RWPE2 (cell line): ENCODE data around the gene DOK6.
"Not testable (repeated sequence)": the region's sequence is repeated elsewhere in the genome, so short reads cannot be mapped to it uniquely, and the experiment has no call there.

Experiments
- ATAC-seq: fragments of 200-7000 bp; cut with Tn5 transposase; 3 replicates; pipeline ENCODE4 v1.9.1; 2021; ENCODE audit warnings: low read depth
- DNase-seq: peaks from one replicate; pipeline ENCODE4 v3.0.0-alpha.2; 2020; ENCODE audit warnings: low spot score
- H3K27ac ChIP-seq: fragments of 450-650 bp; 2 replicates; pipeline ENCODE4 v1.5.1; 2017; ENCODE audit warnings: mild to moderate bottlenecking; ENCODE audit not compliant: poor library complexity, severe bottlenecking
- H3K27me3 ChIP-seq: fragments of 250-450 bp; sonication (Bioruptor Pico); 2 replicates; pipeline ENCODE4 v1.5.1; 2021; ENCODE audit warnings: mild to moderate bottlenecking, moderate library complexity; ENCODE audit not compliant: insufficient read depth, poor library complexity, severe bottlenecking
- H3K36me3 ChIP-seq: fragments of 250-450 bp; sonication (Bioruptor Pico); 2 replicates; pipeline ENCODE4 v1.5.1; 2020; ENCODE audit warnings: low read depth, mild to moderate bottlenecking, moderate library complexity
- H3K4me1 ChIP-seq: fragments of 250-450 bp; sonication (Bioruptor Pico); 2 replicates; pipeline ENCODE4 v1.5.1; 2021; ENCODE audit warnings: mild to moderate bottlenecking, moderate library complexity; ENCODE audit not compliant: insufficient read depth, poor library complexity, severe bottlenecking
- H3K4me3 ChIP-seq: fragments of 250-450 bp; sonication (Bioruptor Pico); 2 replicates; pipeline ENCODE4 v1.5.1; 2021; ENCODE audit warnings: mild to moderate bottlenecking, moderate library complexity; ENCODE audit not compliant: severe bottlenecking
- H3K9me3 ChIP-seq: fragments of 250-450 bp; sonication (Bioruptor Pico); 2 replicates; pipeline ENCODE4 v1.5.1; 2021; ENCODE audit warnings: mild to moderate bottlenecking, moderate library complexity; ENCODE audit not compliant: severe bottlenecking
- TF ChIP-seq, protein P1 (sequence below): fragments of 450-650 bp; IDR thresholded peaks from one replicate; pipeline ENCODE4 v1.5.1; 2017; ENCODE audit warnings: mild to moderate bottlenecking, moderate library complexity; ENCODE audit not compliant: poor library complexity, severe bottlenecking

The DOK6 gene

GRCh38 chr18:69853051-69853450, 452.4 kb downstream of the DOK6 start:
- Histone ChIP-seq H3K4me1 (no peaks in the 10 kb centered on the region), H3K4me3 (no peak overlapping the region), H3K36me3 (no peaks in the 10 kb centered on the region), H3K27ac (no peak overlapping the region), H3K27me3 (no peaks in the 10 kb centered on the region), H3K9me3 (no peaks in the 10 kb centered on the region)
- TF ChIP-seq, protein P1, sequence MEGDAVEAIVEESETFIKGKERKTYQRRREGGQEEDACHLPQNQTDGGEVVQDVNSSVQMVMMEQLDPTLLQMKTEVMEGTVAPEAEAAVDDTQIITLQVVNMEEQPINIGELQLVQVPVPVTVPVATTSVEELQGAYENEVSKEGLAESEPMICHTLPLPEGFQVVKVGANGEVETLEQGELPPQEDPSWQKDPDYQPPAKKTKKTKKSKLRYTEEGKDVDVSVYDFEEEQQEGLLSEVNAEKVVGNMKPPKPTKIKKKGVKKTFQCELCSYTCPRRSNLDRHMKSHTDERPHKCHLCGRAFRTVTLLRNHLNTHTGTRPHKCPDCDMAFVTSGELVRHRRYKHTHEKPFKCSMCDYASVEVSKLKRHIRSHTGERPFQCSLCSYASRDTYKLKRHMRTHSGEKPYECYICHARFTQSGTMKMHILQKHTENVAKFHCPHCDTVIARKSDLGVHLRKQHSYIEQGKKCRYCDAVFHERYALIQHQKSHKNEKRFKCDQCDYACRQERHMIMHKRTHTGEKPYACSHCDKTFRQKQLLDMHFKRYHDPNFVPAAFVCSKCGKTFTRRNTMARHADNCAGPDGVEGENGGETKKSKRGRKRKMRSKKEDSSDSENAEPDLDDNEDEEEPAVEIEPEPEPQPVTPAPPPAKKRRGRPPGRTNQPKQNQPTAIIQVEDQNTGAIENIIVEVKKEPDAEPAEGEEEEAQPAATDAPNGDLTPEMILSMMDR: no peak
- ATAC-seq: no peak
- DNase-seq: no peak

DNA sequence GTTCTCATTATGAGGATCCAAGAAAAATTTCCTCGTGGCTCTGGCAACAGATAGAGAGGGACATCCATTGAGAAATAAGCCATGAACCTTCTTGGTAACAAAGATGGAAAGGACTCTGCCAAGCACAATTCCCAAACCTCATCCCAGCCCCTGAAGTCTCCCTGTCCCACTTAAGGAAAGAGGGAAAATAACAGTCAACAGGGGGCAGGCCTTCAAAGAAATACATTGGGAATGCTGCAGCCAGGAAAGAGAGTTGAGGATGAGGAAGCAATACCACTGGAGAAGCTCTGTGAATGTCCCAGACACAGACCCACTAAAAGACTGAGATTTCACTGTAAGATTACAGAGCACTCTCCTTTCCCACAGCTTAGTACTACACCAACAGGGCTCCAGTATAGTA, 453.8 kb downstream of the DOK6 start:
- DNase-seq (no peak), ATAC-seq (no peak)
- Histone ChIP-seq H3K4me3 (no peak overlapping the region), H3K36me3 (no peaks in the 10 kb centered on the region), H3K4me1 (no peaks in the 10 kb centered on the region), H3K27ac (no peak overlapping the region), H3K27me3 (no peaks in the 10 kb centered on the region), H3K9me3 (no peaks in the 10 kb centered on the region)
- TF ChIP-seq, protein P1: no peak

GRCh38 chr18:69858897-69859296, 458.2 kb downstream of the DOK6 start:
- DNase-seq (no peak), ATAC-seq (no peak)
- Histone ChIP-seq H3K27me3 (no peaks in the 10 kb centered on the region), H3K9me3 (no peaks in the 10 kb centered on the region), H3K36me3 (no peaks in the 10 kb centered on the region), H3K4me3 (no peak overlapping the region), H3K4me1 (no peaks in the 10 kb centered on the region), H3K27ac (no peak overlapping the region)
- TF ChIP-seq, protein P1: no peak

- ATAC-seq, H3K27ac ChIP-seq, H3K27me3 ChIP-seq, H3K36me3 ChIP-seq, H3K4me3 ChIP-seq, H3K4me1 ChIP-seq, DNase-seq, H3K9me3 ChIP-seq: not testable (repeated sequence)
Observed at GRCh38 chr18:69864802-69865201, 464.1 kb downstream of the DOK6 start.

DNA sequence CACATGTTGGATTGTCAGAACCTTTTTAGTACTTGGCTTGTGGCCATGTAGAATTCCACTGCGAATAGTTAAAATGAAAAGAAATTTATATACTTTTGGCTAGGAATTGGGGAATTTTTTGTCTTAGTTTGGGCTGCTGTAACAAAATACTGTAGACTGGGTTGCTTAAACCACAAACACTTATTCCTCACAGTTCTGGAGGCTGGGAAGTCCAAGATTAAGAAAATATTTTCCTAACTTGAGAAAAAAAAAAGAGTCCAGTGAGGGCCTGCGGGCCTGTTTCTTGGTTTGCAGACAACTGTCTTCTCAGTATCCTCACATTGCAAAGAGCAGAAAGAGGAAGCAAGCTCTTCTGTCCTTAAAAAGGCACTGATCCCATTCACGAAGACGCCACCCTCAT, 465.1 kb downstream of the DOK6 start:
- no peak for DNase-seq
- Histone ChIP-seq H3K4me1 (no peaks in the 10 kb centered on the region), H3K36me3 (no peaks in the 10 kb centered on the region), H3K9me3 (no peaks in the 10 kb centered on the region), H3K27ac (no peak overlapping the region), H3K4me3 (no peak overlapping the region), H3K27me3 (no peaks in the 10 kb centered on the region)
- TF ChIP-seq, protein P1: no peak
- ATAC-seq: no peak
